ENCODE measurements around the gene FMNL2. TPM values are rescaled to one million over a fixed set of nuclear protein-coding genes. Genes with fewer than 3 reads are reported as not detected.

The FMNL2 gene
- total RNA-seq, 1 experiment from 2014 or later = 28.1 TPM

GRCh38 chr2:152603166-152603565, 268.2 kb downstream of the FMNL2 start:
- Histone ChIP-seq H3K4me1 (ENCODE audit: control insufficient read depth in 1 of 2, insufficient read depth in 2 of 2, low read length in 2 of 2) (peaks cover 0 to 14% of the 10 kb centered on the region in 2 experiments; a peak in 2 of 4 replicates), H3K27ac (ENCODE audit: low read depth, low read length) (no peak overlapping the region), H3K4me3 (replicated peaks in 1 of 2; ENCODE audit: low read depth in 1 of 2, low read length in 2 of 2) (no peak overlapping the region), H3K4me2 (ENCODE audit: low read length) (no peak overlapping the region), H3K27me3 (ENCODE audit: insufficient read depth, low read length) (no peaks in the 10 kb centered on the region), H2AFZ (ENCODE audit: low read depth, low read length, poor library complexity, severe bottlenecking) (no peak overlapping the region), H3K9me3 (ENCODE audit: control insufficient read depth in 1 of 2, insufficient read depth in 1 of 2, low read depth in 1 of 2, low read length in 2 of 2) (no peaks in the 10 kb centered on the region), H3K9me2 (ENCODE audit: insufficient read depth) (no peaks in the 10 kb centered on the region), H3K79me2 (ENCODE audit: insufficient read depth, low read length) (no peaks in the 10 kb centered on the region), H3K36me3 (ENCODE audit: control insufficient read depth in 1 of 2, insufficient read depth in 2 of 2, low read length in 2 of 2) (no peaks in the 10 kb centered on the region), H4K20me1 (ENCODE audit: insufficient read depth) (0 out of 2 replicates have a peak, but pooled peaks cover 5% of the 10 kb centered on the region), H3K9ac (ENCODE audit: low read length) (no peak overlapping the region)
- DNase-seq (ENCODE audit: low read depth, low spot score) (no peak), ATAC-seq (no peak)
- RAD21 ChIA-PET (ENCODE audit: low non-redundant PET in 1 of 2, low total read pairs in 2 of 2, uncharacterized antibody in 2 of 2, unreplicated experiment in 2 of 2) = no interaction called here
- CTCF ChIA-PET = no interaction called here
- intact Hi-C loops (cut with micrococcal nuclease) = no loop called here
- POLR2A ChIA-PET = no interaction called here
- no TSS peak for BruUV-seq (replicated peaks)
- TF ChIP-seq REST (IDR thresholded peaks at IDR 0.05; ENCODE audit: low read depth) (no peak), POLR2A (IDR thresholded peaks at IDR 0.05; ENCODE audit: borderline replicate concordance, extremely low read depth, insufficient read depth, insufficient read length) (no peak), RAD21 (IDR thresholded peaks at IDR 0.05; ENCODE audit: low read depth) (no peak), JUND (IDR thresholded peaks at IDR 0.05) (no peak), ZNF274 (IDR thresholded peaks at IDR 0.05; ENCODE audit: low read depth, low read length) (no peak)

GRCh38 chr2:152606081-152606480, 271.1 kb downstream of the FMNL2 start:
- Histone ChIP-seq H3K36me3 (ENCODE audit: control insufficient read depth in 1 of 2, insufficient read depth in 2 of 2, low read length in 2 of 2) (no peaks in the 10 kb centered on the region), H2AFZ (ENCODE audit: low read depth, low read length, poor library complexity, severe bottlenecking) (no peak overlapping the region), H3K4me3 (replicated peaks in 1 of 2; ENCODE audit: low read depth in 1 of 2, low read length in 2 of 2) (no peak overlapping the region), H3K9me3 (ENCODE audit: control insufficient read depth in 1 of 2, insufficient read depth in 1 of 2, low read depth in 1 of 2, low read length in 2 of 2) (no peaks in the 10 kb centered on the region), H3K4me1 (ENCODE audit: control insufficient read depth in 1 of 2, insufficient read depth in 2 of 2, low read length in 2 of 2) (no peaks in the 10 kb centered on the region), H4K20me1 (ENCODE audit: insufficient read depth) (no peaks in the 10 kb centered on the region; the same call in 1 of the 2 replicates), H3K27me3 (ENCODE audit: insufficient read depth, low read length) (no peaks in the 10 kb centered on the region), H3K79me2 (ENCODE audit: insufficient read depth, low read length) (no peaks in the 10 kb centered on the region), H3K27ac (ENCODE audit: low read depth, low read length) (no peak overlapping the region), H3K9me2 (ENCODE audit: insufficient read depth) (no peaks in the 10 kb centered on the region), H3K9ac (ENCODE audit: low read length) (no peak overlapping the region), H3K4me2 (ENCODE audit: low read length) (no peak overlapping the region)
- POLR2A ChIA-PET = no interaction called here
- DNase-seq (ENCODE audit: low read depth, low spot score) (no peak), ATAC-seq (no peak)
- CTCF ChIA-PET = no interaction called here
- intact Hi-C loops (cut with micrococcal nuclease) = no loop called here
- RAD21 ChIA-PET (ENCODE audit: low non-redundant PET in 1 of 2, low total read pairs in 2 of 2, uncharacterized antibody in 2 of 2, unreplicated experiment in 2 of 2) = no interaction called here
- TF ChIP-seq ZFX (IDR thresholded peaks at IDR 0.05) (no peak), SP1 (IDR thresholded peaks at IDR 0.05; ENCODE audit: low read depth) (no peak), CBX3 (IDR thresholded peaks at IDR 0.05; ENCODE audit: low read depth) (no peak), YY1 (IDR thresholded peaks at IDR 0.05; ENCODE audit: extremely low read depth, insufficient replicate concordance, low read depth, low read length) (no peak), ELF1 (IDR thresholded peaks at IDR 0.05; ENCODE audit: borderline replicate concordance, low read depth) (no peak), POLR2A (IDR thresholded peaks at IDR 0.05; ENCODE audit: borderline replicate concordance, extremely low read depth, insufficient read depth, insufficient read length) (no peak)
- BruUV-seq (replicated peaks) = no TSS peak

All from HCT116 (cell line).